Measurements from ENCODE around the gene NFIB.

DNA sequence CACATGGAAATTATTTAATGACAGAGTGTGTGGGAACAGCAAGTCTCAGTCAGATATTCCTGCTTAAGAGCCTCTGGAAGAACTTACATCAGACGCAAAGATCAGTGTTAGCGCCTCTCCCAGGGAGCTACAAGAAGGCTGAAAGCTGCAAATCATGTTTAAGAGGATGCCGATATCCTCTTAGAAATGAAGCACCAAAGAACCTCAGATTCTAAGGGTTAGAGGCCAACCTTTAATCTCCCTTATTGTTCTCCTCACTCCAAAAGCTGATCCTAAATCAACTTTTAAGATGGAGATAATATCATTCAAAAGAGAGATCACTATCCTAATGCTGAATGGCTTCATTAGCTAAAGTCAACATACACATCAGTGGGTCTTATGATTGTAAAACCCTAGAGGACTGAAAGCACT, 160.6 kb downstream of the NFIB start:
- TF ChIP-seq, protein P1, sequence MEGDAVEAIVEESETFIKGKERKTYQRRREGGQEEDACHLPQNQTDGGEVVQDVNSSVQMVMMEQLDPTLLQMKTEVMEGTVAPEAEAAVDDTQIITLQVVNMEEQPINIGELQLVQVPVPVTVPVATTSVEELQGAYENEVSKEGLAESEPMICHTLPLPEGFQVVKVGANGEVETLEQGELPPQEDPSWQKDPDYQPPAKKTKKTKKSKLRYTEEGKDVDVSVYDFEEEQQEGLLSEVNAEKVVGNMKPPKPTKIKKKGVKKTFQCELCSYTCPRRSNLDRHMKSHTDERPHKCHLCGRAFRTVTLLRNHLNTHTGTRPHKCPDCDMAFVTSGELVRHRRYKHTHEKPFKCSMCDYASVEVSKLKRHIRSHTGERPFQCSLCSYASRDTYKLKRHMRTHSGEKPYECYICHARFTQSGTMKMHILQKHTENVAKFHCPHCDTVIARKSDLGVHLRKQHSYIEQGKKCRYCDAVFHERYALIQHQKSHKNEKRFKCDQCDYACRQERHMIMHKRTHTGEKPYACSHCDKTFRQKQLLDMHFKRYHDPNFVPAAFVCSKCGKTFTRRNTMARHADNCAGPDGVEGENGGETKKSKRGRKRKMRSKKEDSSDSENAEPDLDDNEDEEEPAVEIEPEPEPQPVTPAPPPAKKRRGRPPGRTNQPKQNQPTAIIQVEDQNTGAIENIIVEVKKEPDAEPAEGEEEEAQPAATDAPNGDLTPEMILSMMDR (IDR thresholded peaks at IDR 0.05; ENCODE audit: insufficient read depth, low read depth, low read length), result no peak
- no peak for TF ChIP-seq EZH2 (IDR thresholded peaks at IDR 0.05; ENCODE audit: insufficient read depth, low read length)
